HepG2 (cell line): Measurements from ENCODE around the gene PEPD. TPM values are rescaled to one million over a fixed set of nuclear protein-coding genes. Genes with fewer than 3 reads are reported as not detected.

Experiments used
- HNRNPH1 ChIP-seq: fragments of 200-400 bp; formaldehyde crosslinking; optimal IDR thresholded peaks from 2 replicates; pipeline ENCODE3; 2017; ENCODE audit warnings: mild to moderate bottlenecking, low read depth, low read length
- HNRNPL ChIP-seq: fragments of 200-400 bp; formaldehyde crosslinking; IDR thresholded peaks from 2 replicates; pipeline ENCODE4 v1.6.1; 2017; ENCODE audit warnings: mild to moderate bottlenecking, low read depth, low read length
- HOXA5 ChIP-seq: sonication (generic); formaldehyde crosslinking; IDR thresholded peaks from 2 replicates; pipeline ENCODE4 v1.4.0; 2020; ENCODE audit warnings: missing genetic modification reagents
- HOXA7 ChIP-seq: sonication (generic); formaldehyde crosslinking; IDR thresholded peaks from 2 replicates; pipeline ENCODE4 v1.8.1; 2022; ENCODE audit warnings: mild to moderate bottlenecking, missing genetic modification reagents, moderate library complexity
- JUN ChIP-seq: sonication (generic); formaldehyde crosslinking; IDR thresholded peaks from 2 replicates; pipeline ENCODE4 v1.4.0; 2020; ENCODE audit warnings: mild to moderate bottlenecking, missing genetic modification reagents
- MTA1 ChIP-seq: sonication (generic); formaldehyde crosslinking; IDR thresholded peaks from 2 replicates; pipeline ENCODE4 v1.4.0; 2020; ENCODE audit warnings: missing genetic modification reagents, mild to moderate bottlenecking, borderline replicate concordance
- NFE2L2 ChIP-seq: fragments of 150-350 bp; IDR thresholded peaks from 2 replicates; pipeline ENCODE4 v1.6.1; 2014; ENCODE audit warnings: low read length
- SAP130 ChIP-seq: IDR thresholded peaks from 2 replicates; pipeline ENCODE4 v1.6.1; 2016; ENCODE audit warnings: low read depth
- SCMH1 ChIP-seq: sonication (generic); formaldehyde crosslinking; IDR thresholded peaks from 2 replicates; pipeline ENCODE4 v1.9.0; 2021; ENCODE audit warnings: missing genetic modification reagents, mild to moderate bottlenecking, borderline replicate concordance
- SETDB1 ChIP-seq: sonication (generic); formaldehyde crosslinking; IDR thresholded peaks from 2 replicates; pipeline ENCODE4 v1.5.1; 2020; ENCODE audit warnings: missing genetic modification reagents, mild to moderate bottlenecking, borderline replicate concordance
- SP5 ChIP-seq: IDR thresholded peaks from 2 replicates; pipeline ENCODE4 v1.6.1; 2016; ENCODE audit warnings: low read depth, borderline replicate concordance
- TAF15 ChIP-seq: fragments of 200-400 bp; formaldehyde crosslinking; IDR thresholded peaks from one replicate; pipeline ENCODE4 v1.6.1; 2018; ENCODE audit warnings: mild to moderate bottlenecking, low read depth, low read length; ENCODE audit not compliant: poor library complexity, severe bottlenecking
- TEAD3 ChIP-seq: optimal IDR thresholded peaks from 2 replicates; pipeline ENCODE3; 2016; ENCODE audit warnings: borderline replicate concordance
- THAP11 ChIP-seq: IDR thresholded peaks from 2 replicates; pipeline ENCODE4 v1.6.1; 2016; ENCODE audit warnings: missing biosample characterization, missing genetic modification reagents
- ZBTB42 ChIP-seq: sonication (generic); formaldehyde crosslinking; IDR thresholded peaks from 2 replicates; pipeline ENCODE4 v1.5.0; 2020; ENCODE audit warnings: mild to moderate bottlenecking, missing genetic modification reagents
- ZBTB7B ChIP-seq: sonication (generic); formaldehyde crosslinking; IDR thresholded peaks from 2 replicates; pipeline ENCODE4 v1.4.0; 2020; ENCODE audit warnings: missing genetic modification reagents
- ZNF34 ChIP-seq: sonication (generic); formaldehyde crosslinking; IDR thresholded peaks from 2 replicates; pipeline ENCODE4 v1.4.0; 2020; ENCODE audit warnings: mild to moderate bottlenecking, missing genetic modification reagents, borderline replicate concordance
- ZNF552 ChIP-seq: sonication (generic); formaldehyde crosslinking; IDR thresholded peaks from 2 replicates; pipeline ENCODE4 v1.9.0; 2022; ENCODE audit warnings: missing genetic modification reagents, mild to moderate bottlenecking, borderline replicate concordance
- ZNF788 ChIP-seq: sonication (generic); formaldehyde crosslinking; IDR thresholded peaks from 2 replicates; pipeline ENCODE4 v1.5.0; 2020; ENCODE audit warnings: mild to moderate bottlenecking, missing genetic modification reagents, borderline replicate concordance
- polyA plus RNA-seq, 8 experiments: library from polyadenylated mRNA; depleted of rRNA in 3 of 8; stranded (reverse) in 7 of 8; unstranded in 1 of 8; fragments of >200 nt; fragmentation: Illumina TruSeq in 4 of 8; extraction: Trizol in 4 of 8; gene quantifications; 2 replicates each; pipeline versions ENCODE4 v1.2.1 to v1.2.3, GENCODE V29; 2011 to 2016; ENCODE audit warnings: low read depth in 4 of 8, missing spikeins in 1 of 8, mixed read lengths in 1 of 8; ENCODE audit not compliant: insufficient read depth in 1 of 8
- total RNA-seq, 5 experiments: library from RNA; depleted of rRNA; stranded (reverse); fragments of >200 nt; fragmentation: Illumina TruSeq; extraction: Trizol; gene quantifications; 2 replicates each; pipeline ENCODE4 v1.2.3, GENCODE V29; 2016; ENCODE audit warnings: low read depth in 1 of 5
- TF ChIP-seq, protein P1 (sequence below): sonication (generic); formaldehyde crosslinking; IDR thresholded peaks from 2 replicates; pipeline ENCODE4 v1.4.0; 2020; ENCODE audit warnings: missing genetic modification reagents
- TF ChIP-seq, protein P2 (sequence below): IDR thresholded peaks from 2 replicates; pipeline ENCODE4 v1.6.1; 2012; ENCODE audit warnings: inconsistent platforms
- TF ChIP-seq, protein P3 (sequence below): sonication (generic); formaldehyde crosslinking; IDR thresholded peaks from 2 replicates; pipeline ENCODE4 v1.8.0; 2023; ENCODE audit warnings: mild to moderate bottlenecking, missing genetic modification reagents
- TF ChIP-seq, protein P4 (sequence below): IDR thresholded peaks from 2 replicates; pipeline ENCODE4 v1.6.1; 2016
- TF ChIP-seq, protein P5 (sequence below): sonication (generic); formaldehyde crosslinking; IDR thresholded peaks from 2 replicates; pipeline ENCODE4 v1.5.0; 2020; ENCODE audit warnings: missing genetic modification reagents, mild to moderate bottlenecking, borderline replicate concordance

PEPD gene
- total and polyA plus RNA-seq, 2 of the 13 experiments (the other 11 are each of a cell fraction or from before 2014, with no cell fraction given), result 60.7 to 75.1 TPM

DNA sequence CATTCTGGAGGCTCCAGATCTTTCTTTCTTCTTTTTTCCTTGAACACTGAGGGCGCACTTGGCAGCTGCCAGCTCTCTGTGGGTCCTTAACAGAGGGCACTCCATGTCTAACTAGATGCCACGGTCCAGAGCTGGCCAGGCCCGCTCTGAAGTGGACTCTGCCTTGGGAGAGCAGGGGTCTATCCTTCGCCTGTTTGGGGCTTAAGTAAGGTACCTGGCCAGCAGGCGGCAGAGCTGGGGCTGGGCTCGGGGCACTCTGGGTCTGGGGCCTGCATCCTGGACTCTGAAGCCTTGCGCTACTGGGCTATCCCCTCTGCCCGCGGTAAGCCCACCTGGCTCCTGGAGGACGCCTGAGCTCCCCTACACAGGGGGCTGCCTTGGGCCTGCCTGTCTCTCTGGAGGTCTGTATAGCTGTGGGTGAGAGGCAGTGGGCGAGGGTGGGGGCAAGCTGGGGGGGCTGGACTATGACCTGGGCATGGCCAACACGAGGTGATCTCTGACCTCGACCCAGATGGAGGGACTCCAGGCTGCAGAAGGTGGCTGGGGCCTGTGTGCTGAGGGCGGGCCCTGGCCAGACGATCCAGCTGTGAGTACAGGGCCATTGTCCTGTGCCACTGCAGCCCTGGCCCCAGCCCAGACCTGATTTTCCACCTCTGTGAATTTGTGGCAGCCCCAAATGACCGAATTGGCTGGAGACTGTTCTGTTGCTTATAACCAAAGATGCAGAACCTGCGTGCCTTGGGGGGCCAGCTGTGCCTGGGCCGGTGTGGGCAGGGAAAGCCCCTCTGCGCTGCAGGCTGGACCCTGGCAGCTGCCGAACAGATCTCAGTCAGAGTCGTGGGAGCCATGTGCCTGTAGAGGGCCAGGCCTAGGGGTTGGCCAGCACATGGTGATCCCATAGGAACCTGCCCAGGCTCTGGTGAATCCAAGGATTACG lies 121.6 kb downstream of the PEPD start (continued):
- TF ChIP-seq, protein P1, sequence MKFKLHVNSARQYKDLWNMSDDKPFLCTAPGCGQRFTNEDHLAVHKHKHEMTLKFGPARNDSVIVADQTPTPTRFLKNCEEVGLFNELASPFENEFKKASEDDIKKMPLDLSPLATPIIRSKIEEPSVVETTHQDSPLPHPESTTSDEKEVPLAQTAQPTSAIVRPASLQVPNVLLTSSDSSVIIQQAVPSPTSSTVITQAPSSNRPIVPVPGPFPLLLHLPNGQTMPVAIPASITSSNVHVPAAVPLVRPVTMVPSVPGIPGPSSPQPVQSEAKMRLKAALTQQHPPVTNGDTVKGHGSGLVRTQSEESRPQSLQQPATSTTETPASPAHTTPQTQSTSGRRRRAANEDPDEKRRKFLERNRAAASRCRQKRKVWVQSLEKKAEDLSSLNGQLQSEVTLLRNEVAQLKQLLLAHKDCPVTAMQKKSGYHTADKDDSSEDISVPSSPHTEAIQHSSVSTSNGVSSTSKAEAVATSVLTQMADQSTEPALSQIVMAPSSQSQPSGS (CRISPR knock-in tag), result peak; percentile 45; the same call in 1 of the 2 replicates
- TF ChIP-seq SCMH1 (no peak), NFE2L2 (no peak), HOXA5 (CRISPR knock-in tag) (no peak), SETDB1 (CRISPR knock-in tag) (0 out of 2 replicates have a peak, but pooled peaks have one; percentile 30), ZBTB42 (CRISPR knock-in tag) (peak; percentile 97), TAF15 (no peak), THAP11 (CRISPR knock-in tag) (no peak), SAP130 (CRISPR knock-in tag) (peak; percentile 40), SP5 (peak; percentile 68; the same call in 1 of the 2 replicates), TEAD3 (CRISPR knock-in tag) (peak; percentile 50), JUN (CRISPR knock-in tag) (no peak), MTA1 (CRISPR knock-in tag) (peak; percentile 92; the same call in 1 of the 2 replicates), HNRNPH1 (no peak), ZBTB7B (CRISPR knock-in tag) (peak; percentile 86), ZNF552 (CRISPR knock-in tag) (0 out of 2 replicates have a peak, but pooled peaks have one; percentile 31), ZNF788 (peak; percentile 67; the same call in 1 of the 2 replicates), HOXA7 (0 out of 2 replicates have a peak, but pooled peaks have one; percentile 60), ZNF34 (CRISPR knock-in tag) (no peak), HNRNPL (peak; percentile 97)
- TF ChIP-seq, protein P2, sequence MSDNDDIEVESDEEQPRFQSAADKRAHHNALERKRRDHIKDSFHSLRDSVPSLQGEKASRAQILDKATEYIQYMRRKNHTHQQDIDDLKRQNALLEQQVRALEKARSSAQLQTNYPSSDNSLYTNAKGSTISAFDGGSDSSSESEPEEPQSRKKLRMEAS, result peak; percentile 93
- TF ChIP-seq, protein P3, sequence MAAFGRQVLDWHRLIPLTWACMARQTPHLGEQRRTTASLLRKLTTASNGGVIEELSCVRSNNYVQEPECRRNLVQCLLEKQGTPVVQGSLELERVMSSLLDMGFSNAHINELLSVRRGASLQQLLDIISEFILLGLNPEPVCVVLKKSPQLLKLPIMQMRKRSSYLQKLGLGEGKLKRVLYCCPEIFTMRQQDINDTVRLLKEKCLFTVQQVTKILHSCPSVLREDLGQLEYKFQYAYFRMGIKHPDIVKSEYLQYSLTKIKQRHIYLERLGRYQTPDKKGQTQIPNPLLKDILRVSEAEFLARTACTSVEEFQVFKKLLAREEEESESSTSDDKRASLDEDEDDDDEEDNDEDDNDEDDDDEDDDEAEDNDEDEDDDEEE, result peak; percentile 71
- TF ChIP-seq, protein P4, sequence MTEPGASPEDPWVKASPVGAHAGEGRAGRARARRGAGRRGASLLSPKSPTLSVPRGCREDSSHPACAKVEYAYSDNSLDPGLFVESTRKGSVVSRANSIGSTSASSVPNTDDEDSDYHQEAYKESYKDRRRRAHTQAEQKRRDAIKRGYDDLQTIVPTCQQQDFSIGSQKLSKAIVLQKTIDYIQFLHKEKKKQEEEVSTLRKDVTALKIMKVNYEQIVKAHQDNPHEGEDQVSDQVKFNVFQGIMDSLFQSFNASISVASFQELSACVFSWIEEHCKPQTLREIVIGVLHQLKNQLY (CRISPR knock-in tag), result peak; percentile 51; the same call in 1 of the 2 replicates
- TF ChIP-seq, protein P5, sequence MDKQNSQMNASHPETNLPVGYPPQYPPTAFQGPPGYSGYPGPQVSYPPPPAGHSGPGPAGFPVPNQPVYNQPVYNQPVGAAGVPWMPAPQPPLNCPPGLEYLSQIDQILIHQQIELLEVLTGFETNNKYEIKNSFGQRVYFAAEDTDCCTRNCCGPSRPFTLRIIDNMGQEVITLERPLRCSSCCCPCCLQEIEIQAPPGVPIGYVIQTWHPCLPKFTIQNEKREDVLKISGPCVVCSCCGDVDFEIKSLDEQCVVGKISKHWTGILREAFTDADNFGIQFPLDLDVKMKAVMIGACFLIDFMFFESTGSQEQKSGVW, result no peak
